ENCODE measurements around the gene IFRD2. TPM values are rescaled to one million over a fixed set of nuclear protein-coding genes. Genes with fewer than 3 reads are reported as not detected.

Gene IFRD2
- total RNA-seq, 2 experiments from 2014 or later, result 30.0 to 30.4 TPM

- H3K4me3 ChIP-seq (ENCODE audit: low read length), result no peak overlapping the region
These were observed 51.1 kb downstream of the IFRD2 start for GRCh38 chr3:50241163-50241562.

GRCh38 chr3:50239649-50240048, 52.6 kb downstream of the IFRD2 start:
- Histone ChIP-seq H3K4me3 (ENCODE audit: low read length) (no peak overlapping the region), H3K27me3 (ENCODE audit: control insufficient read depth in 1 of 2, insufficient read depth in 2 of 2, low read length in 2 of 2) (no peaks in the 10 kb centered on the region), H3K9me3 (ENCODE audit: control insufficient read depth in 1 of 2, insufficient read depth in 1 of 2, low read length in 2 of 2) (no peaks in the 10 kb centered on the region), H3K4me1 (ENCODE audit: insufficient read depth, low read length) (peaks cover 81% of the 10 kb centered on the region), H3K36me3 (ENCODE audit: insufficient read depth, low read length) (peaks cover 40% of the 10 kb centered on the region), H3K27ac (ENCODE audit: low read depth in 1 of 2, low read length in 2 of 2) (peak overlapping the region in 1 of 2 donors; percentile 80)
- no peak for ATAC-seq (ENCODE audit: poor library complexity)
- Mint-ChIP-seq H3K27me3 (no peaks in the 10 kb centered on the region), H3K4me3 (peak overlapping the region; percentile 94), H3K36me3 (ENCODE audit: low read depth) (peaks cover 56% of the 10 kb centered on the region), H3K9me3 (no peaks in the 10 kb centered on the region), H3K27ac (peak overlapping the region; percentile 92), H3K4me1 (ENCODE audit: low read depth) (peaks cover 73% of the 10 kb centered on the region)
- no peak for TF ChIP-seq CTCF (IDR thresholded peaks at IDR 0.05)
- DNase-seq, result no peak
- ChIA-PET CTCF (interaction anchor here (0.8 to 2.2 kb wide), 3 partner anchors 11 to 45 kb away, joined by 3 to 6 read pairs (median 5); no protein-coding TSS in a partner anchor), POLR2A (interaction anchor here (1.4 kb wide), 1 partner anchor 21 kb away, joined by 4 read pairs; no protein-coding TSS in a partner anchor)
- intact Hi-C loops (cut with DNase I, micrococcal nuclease), result loop anchor here in 1 of 2 experiments (5.0 kb wide), 1 partner anchor 98 kb away; no protein-coding TSS in a partner anchor

More at GRCh38 chr3:50241163-50241562, 51.1 kb downstream of the IFRD2 start:
- Mint-ChIP-seq H3K27ac (peak overlapping the region; percentile 92), H3K4me1 (ENCODE audit: low read depth) (peaks cover 78% of the 10 kb centered on the region), H3K9me3 (no peaks in the 10 kb centered on the region), H3K4me3 (peak overlapping the region; percentile 71), H3K36me3 (ENCODE audit: low read depth) (peaks cover 53% of the 10 kb centered on the region), H3K27me3 (no peaks in the 10 kb centered on the region)
- CTCF ChIA-PET, result interaction anchor here (4.1 kb wide), 1 partner anchor 14 kb away, joined by 24 read pairs; no protein-coding TSS in a partner anchor
- peak overlapping the region; percentile 80 to 87 for H3K27ac ChIP-seq (ENCODE audit: low read depth in 1 of 2, low read length in 2 of 2)
- no peak for TF ChIP-seq CTCF (IDR thresholded peaks at IDR 0.05)
- ATAC-seq (ENCODE audit: poor library complexity), result no peak
- POLR2A ChIA-PET, result interaction anchor here (7.4 kb wide), 1 partner anchor 13 kb away, joined by 55 read pairs; no protein-coding TSS in a partner anchor
- no peak for DNase-seq
- H3K4me1 ChIP-seq (ENCODE audit: insufficient read depth, low read length), result peaks cover 86% of the 10 kb centered on the region
- no peaks in the 10 kb centered on the region for H3K9me3 ChIP-seq (ENCODE audit: control insufficient read depth in 1 of 2, insufficient read depth in 1 of 2, low read length in 2 of 2)
- H3K27me3 ChIP-seq (ENCODE audit: control insufficient read depth in 1 of 2, insufficient read depth in 2 of 2, low read length in 2 of 2), result no peaks in the 10 kb centered on the region
- intact Hi-C loops (cut with DNase I, micrococcal nuclease), result no loop called here
- H3K36me3 ChIP-seq (ENCODE audit: insufficient read depth, low read length), result peaks cover 46% of the 10 kb centered on the region

GRCh38 chr3:50238549-50239026, 53.6 kb downstream of the IFRD2 start:
- peak overlapping the region; percentile 73 to 80 for H3K27ac ChIP-seq (ENCODE audit: low read depth in 1 of 2, low read length in 2 of 2)
- no peaks in the 10 kb centered on the region for H3K9me3 Mint-ChIP-seq
- intact Hi-C loops (cut with DNase I, micrococcal nuclease), result loop anchor here in 1 of 2 experiments (1.0 to 5.0 kb wide), 2 partner anchors 8 to 99 kb away; no protein-coding TSS in a partner anchor
- H3K36me3 Mint-ChIP-seq (ENCODE audit: low read depth), result peaks cover 48% of the 10 kb centered on the region
- ATAC-seq (ENCODE audit: poor library complexity) (no peak), DNase-seq (peak in 6 of 14 experiments; percentile 15 to 50 (median 37))
- peak overlapping the region; percentile 92 for H3K27ac Mint-ChIP-seq
- POLR2A ChIA-PET, result interaction anchor here (2.1 to 4.0 kb wide), 3 partner anchors 8 to 99 kb away, joined by 7 to 60 read pairs (median 17); no protein-coding TSS in a partner anchor
- H3K27me3 ChIP-seq (ENCODE audit: control insufficient read depth in 1 of 2, insufficient read depth in 2 of 2, low read length in 2 of 2), result no peaks in the 10 kb centered on the region
- H3K9me3 ChIP-seq (ENCODE audit: control insufficient read depth in 1 of 2, insufficient read depth in 1 of 2, low read length in 2 of 2), result no peaks in the 10 kb centered on the region
- no peaks in the 10 kb centered on the region for H3K27me3 Mint-ChIP-seq
- TF ChIP-seq CTCF (IDR thresholded peaks at IDR 0.05), result no peak
- H3K36me3 ChIP-seq (ENCODE audit: insufficient read depth, low read length), result peaks cover 33% of the 10 kb centered on the region
- H3K4me1 ChIP-seq (ENCODE audit: insufficient read depth, low read length), result peaks cover 74% of the 10 kb centered on the region
- CTCF ChIA-PET, result interaction anchor here (1.4 to 2.2 kb wide), 3 partner anchors 8 to 12 kb away, joined by 5 to 6 read pairs (median 6); no protein-coding TSS in a partner anchor
- H3K4me1 Mint-ChIP-seq (ENCODE audit: low read depth), result peaks cover 66% of the 10 kb centered on the region
- peak overlapping the region; percentile 94 for H3K4me3 Mint-ChIP-seq
- H3K4me3 ChIP-seq (ENCODE audit: low read length), result peak overlapping the region; percentile 99
